HK-2 (cell line): ENCODE data around the gene CHD9.
"Not testable (repeated sequence)": the region's sequence is repeated elsewhere in the genome, so short reads cannot be mapped to it uniquely, and the experiment has no call there.

Experiments used
- DNase-seq: peaks from one replicate; pipeline ENCODE4 v3.0.0-alpha.2; 2018; ENCODE audit not compliant: unreplicated experiment

The CHD9 gene

GRCh38 chr16:53045341-53046220 lies 9.2 kb upstream of the CHD9 start:
- DNase-seq, result no peak

DNA sequence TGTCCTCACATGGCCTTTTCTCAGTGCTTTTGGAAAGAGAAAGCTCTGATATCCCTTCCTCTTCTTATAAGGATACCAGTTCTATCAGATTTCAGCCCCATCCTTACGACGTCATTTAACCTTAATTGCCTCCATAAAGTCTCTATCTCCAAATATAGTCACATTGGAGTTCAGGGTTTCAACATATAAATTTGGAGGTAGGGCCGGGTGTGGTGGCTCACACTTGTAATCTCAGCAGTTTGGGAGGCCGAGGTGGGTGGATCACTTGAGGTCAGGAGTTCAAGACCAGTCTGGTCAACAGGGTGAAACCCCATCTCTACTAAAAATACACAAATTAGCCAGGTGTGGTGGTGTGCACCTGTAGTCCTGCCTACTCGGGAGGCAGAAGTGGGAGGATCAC lies 7.3 kb upstream of the CHD9 start:
- DNase-seq, result not testable (repeated sequence)

DNA sequence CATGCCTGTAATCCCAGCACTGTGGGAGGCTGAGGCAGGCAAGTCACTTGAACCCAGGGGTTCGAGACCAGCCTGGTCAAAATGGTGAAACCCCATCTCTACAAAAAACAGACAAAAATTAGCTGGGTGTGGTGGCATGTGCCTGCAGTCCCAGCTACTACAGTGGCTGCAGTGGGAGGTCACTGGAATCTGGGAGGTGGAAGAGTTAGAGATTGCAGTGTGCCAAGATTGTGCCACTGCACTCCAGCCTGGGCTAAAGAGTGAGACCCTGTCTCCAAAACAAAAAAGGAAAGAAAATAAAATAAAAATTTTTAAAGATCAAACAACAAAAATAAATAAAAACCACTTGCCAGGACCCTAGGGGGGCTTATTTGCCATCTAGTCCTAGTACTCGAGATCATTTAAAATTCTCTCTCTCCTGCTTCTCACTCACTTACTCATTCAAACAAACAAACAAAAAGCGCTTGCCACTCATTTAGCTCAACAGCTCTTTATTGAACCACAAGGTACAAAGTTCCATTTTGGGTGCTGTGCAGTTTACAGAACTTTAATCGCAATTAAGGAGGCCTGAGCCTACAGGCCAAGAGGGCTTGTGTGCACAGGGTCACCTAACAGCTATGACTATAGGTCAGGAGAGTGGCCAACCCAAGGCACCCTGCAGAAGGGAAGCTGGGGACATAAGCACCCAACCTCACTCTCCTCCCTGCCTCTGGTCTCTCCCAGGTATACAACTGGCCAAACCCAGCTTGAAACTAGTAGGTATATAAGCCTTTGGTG lies 6.5 kb upstream of the CHD9 start:
- DNase-seq, result no peak

- DNase-seq, result not testable (repeated sequence)
These were observed 3.5 kb upstream of the CHD9 start for GRCh38 chr16:53051255-53051654.

DNA sequence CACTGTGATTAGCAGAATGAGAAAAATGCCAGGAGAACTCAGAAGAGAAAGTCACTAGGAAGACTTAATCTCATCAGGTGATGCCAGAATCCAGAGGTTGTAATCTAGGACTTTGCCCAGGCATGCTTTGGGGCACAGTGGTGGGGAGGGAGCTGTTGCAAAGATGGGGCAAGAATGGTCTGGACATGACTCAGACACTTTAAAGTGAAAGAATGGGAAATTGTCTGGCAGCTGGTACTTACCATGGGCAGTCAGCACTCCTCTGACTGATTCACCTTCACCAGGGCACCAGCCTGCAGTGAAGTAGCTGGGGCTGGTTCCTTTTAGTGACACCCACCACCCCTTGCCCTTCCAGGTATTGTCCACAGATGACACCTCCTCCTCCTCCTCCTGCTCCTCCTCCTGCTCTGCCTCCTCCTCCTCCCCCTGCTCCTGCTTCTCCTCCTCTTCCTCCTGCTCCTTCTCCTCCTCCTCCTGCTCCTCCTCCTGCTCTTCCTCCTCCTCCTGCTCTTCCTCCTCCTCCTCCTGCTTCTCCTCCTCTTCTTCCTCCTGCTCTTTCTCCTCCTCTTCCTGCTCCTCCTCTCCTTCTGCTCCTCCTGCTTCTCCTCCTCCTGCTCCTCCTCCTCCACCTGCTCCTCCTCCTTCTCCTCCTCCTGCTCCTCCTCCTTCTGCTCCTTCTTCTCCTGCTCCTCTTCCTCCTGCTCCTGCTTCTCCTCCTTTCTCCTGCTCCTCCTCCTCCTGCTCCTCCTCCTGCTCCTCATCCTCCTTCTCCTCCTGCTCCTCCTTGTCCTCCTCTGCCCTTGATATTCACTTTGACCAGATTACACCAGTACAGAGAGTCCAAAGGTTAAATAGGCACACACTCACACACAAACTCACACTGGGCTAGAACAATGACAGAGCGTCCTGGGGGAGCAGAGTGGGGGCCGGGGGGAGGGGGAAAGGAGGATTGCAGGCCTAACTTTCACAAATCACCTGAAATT lies 2.0 kb upstream of the CHD9 start, which contains the start of gene CHD9NB:
Gene CHD9NB (minus strand): TSS at position 379 of the 983 bp plus-strand sequence. CDS start 8,739 bp downstream, outside the sequence.
- peak; percentile 77 for DNase-seq

GRCh38 chr16:53053967-53054669 lies 673 bp upstream of the CHD9 start:
- DNase-seq, result no peak

DNA sequence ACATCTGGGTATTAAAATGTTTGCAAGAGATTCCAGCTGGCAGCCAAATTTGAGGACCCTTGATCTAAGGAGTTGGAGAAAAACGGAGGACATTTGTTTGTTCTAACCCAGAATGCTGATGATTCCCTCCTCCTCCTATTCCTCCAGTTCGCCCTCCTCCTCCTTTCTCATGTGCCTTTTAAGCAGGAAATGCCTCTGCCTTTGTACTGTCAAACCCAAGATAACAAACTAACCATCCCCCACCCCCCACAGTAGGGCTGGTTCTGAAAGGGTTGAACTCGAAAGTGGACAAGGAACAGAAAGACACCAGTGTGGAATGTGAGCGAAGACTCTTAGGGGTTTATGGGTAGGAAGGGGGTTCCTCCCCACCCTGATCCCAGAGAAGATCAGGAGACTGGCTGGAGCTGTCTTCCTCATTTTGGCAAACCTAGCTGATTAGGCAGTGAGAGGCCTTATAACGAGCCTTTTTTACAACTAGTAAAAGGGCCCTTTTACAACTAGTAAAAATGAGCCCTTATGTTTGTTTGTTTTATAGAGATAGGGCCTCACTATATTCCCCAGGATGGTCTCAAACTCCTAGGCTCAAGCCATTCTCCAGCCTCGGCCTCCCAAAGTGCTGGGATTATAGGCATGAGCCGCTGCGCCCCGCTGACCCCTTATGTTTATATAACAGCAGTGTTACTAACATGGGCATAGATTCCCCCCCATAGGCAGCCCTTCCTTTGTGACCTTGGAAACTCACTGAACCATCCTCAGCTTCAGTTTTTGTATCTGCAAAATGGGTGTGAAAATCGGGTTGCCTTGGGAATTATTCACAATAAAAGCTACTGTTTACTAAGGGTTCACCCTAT lies 975 bp downstream of the CHD9 start:
- DNase-seq, result peak; percentile 26

DNA sequence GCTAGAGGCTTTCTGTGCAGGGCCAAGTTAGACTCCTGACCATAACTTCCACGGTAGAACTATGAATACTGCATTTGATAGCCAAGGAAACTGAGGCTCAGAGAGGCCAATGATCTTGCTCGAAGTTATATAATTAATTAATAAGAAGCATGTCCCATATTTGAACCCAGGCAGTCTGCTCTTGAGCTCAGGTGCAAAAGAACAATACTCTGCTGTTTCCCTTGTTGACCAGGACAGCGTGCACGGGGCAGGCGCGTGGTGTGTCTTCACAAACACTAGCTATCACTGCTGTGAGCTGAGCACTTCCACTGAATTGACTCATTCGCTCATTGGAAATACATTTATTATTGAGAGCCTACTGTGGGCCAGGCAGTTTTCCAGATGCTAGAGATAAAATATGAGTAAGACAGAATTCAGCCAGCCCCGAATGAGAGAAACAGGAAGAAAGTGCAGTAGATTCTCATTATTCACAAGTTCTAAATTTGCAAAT lies 1.6 kb downstream of the CHD9 start:
- DNase-seq, result no peak

- no peak for DNase-seq
These were observed 2.9 kb downstream of the CHD9 start for GRCh38 chr16:53057658-53058057.

GRCh38 chr16:53058441-53058840 lies 3.6 kb downstream of the CHD9 start:
- no peak for DNase-seq

DNA sequence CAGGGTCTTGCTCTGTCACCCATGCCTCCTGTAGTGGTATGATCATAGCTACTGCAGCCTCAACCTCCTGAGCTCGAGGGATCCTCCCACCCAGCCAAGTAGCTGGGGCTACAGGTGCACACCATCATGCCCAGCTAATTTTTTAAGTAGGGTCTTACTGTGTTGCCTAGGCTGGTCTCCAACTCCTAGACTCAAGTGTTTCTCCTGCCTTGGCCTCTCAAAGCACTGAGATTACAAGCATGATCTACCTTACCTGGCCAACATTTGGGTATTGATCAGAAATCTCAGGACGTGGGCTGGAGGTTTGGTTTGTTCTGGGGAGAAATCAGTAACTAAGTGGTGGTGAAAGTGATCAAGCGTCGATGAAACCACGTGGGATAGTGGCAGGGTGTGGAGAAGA lies 4.1 kb downstream of the CHD9 start:
- no peak for DNase-seq

DNA sequence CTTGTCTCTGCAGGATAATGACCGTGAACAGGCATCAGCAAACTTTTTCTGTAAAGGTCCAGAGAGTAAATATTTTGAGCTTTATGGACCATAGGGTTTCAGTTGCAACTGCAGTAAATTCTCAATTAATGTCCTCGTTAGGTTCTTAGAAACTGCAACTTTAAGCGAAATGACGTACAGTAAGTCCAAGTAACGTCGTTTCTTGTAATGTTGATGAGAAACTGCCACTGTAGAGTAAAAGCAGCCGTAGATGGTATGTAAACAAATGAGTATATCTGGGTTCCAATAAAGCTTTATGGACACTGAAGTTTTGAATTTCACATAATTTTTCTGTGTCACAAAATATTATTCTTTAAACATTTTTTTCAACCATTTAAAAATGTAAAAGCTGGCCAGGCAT lies 4.9 kb downstream of the CHD9 start:
- DNase-seq, result no peak

DNA sequence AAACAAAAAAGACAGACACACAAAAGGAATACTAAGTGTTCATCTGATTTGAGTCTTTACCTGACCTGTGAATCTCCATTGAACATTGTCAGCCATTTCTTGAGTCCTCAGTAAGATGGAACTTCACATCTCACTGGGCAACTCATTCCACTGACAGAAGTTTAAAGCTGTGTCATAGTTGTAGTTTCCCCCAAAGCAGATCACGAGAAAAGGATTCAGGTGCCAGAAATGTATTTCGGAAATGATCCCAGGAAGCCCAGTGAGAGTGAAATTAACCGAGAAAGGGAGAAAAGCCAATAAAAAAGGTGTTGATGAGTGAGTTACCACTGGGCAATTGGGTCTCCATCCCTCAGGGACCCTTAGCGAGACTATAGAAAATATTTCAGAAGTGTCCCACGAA lies 6.5 kb downstream of the CHD9 start:
- DNase-seq, result no peak

GRCh38 chr16:53061701-53062159 lies 6.9 kb downstream of the CHD9 start:
- DNase-seq, result no peak

- no peak for DNase-seq
These were observed 9.3 kb downstream of the CHD9 start for GRCh38 chr16:53064081-53064578.

DNA sequence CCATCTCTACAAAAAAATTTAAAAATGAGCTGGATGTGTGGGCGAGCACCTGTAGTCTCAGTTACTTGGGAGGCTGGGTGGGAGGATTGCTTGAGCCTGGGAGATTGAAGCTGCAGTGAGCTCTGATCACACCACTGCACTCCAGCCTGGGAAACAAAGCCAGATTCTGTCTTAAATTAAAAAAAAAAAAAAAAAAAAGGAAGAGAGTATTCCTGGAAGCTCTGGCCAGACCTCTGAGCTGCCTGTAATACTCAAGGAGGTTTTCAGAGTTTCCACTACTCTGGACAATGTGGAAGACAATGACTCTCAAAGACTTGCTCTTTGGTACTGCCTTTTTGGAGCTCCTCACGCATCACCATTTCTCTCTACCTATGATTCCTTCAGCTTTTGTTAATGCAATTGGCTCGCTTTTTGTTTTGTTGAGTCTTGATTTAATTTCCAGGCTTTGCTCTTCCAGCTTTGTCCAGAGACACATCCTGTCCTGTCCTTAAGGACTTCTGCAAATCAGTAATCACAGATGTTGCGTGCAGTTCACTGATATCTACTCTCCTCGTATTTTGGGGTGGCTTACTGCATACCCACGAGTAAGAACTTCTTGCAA lies 10.8 kb downstream of the CHD9 start:
- DNase-seq, result no peak

DNA sequence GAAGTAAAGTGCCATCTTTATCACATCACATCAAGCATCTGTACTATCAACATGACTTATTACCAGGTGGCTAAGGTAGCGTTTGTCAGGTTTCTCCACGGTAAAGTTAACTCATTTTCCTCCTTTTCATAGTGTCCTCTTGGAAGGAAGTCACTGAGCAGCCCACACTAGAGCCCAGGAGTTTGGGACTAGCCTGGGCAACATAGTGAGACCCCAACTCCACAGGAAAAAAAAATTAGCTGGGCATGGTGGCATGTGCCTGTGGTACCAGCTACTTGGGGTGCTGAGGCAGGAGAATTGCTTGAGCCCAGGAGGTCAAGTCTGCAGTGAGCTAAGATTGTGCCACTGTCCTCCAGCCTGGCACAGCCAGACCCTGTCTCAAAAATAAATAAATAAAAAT lies 12.9 kb downstream of the CHD9 start:
- no peak for DNase-seq

DNA sequence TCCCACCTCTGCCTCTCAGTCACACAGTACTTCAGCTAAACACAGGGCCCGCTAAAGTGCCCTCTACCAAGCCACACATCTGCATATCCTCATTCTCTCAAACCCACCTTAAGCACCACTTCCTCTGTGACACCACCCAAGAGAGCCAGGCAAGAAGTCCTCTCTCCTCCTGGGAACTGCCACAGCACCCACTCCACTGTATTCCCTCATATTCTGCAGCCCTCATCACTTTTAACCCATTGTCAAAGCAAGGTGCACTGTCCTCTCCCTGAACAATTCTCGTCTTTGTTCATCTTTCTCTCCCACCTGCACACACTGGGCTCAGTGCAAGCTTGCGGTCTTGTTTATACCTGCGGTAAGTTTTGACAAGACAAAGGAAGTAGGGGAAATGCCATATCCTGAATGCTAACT lies 13.6 kb downstream of the CHD9 start:
- no peak for DNase-seq

- DNase-seq, result no peak
These were observed 15.0 kb downstream of the CHD9 start for GRCh38 chr16:53069772-53070171.
